GM12878 (cell line): ENCODE results near the gene PSMD13. TPM values are rescaled to one million over a fixed set of nuclear protein-coding genes. Genes with fewer than 3 reads are reported as not detected.

ENCODE experiments used
- ATAC-seq: fragments of 200-7000 bp; cut with Tn5 transposase; 3 replicates; pipeline ENCODE4 v1.9.1; 2020; ENCODE audit warnings: mild to moderate bottlenecking, moderate library complexity
- BruUV-seq: library from RNA; stranded (reverse); fragments of 400-500 nt; replicated peaks from 2 replicates; lab custom pipeline; 2021; lab: Mats Ljungman, UMichigan
- CTCF ChIA-PET: fragments of 300-600 bp; sonication (Branson Sonifier 250); formaldehyde crosslinking; extraction: SDS; loops from one replicate; lab custom pipeline; 2021; ENCODE audit warnings: inconsistent platforms; lab: Yijun Ruan, JAX
- POLR2A ChIA-PET: fragments of 350-600 bp; formaldehyde crosslinking; extraction: SDS; loops from one replicate; lab custom pipeline; 2021; ENCODE audit warnings: inconsistent platforms; lab: Charles Lee
- RAD21 ChIA-PET: fragments of 300-600 bp; sonication (Branson Sonifier 250); formaldehyde crosslinking; loops from one replicate; lab custom pipeline; 2023; ENCODE audit warnings: antibody characterized with exemption; ENCODE audit not compliant: unreplicated experiment; lab: Charles Lee
- SMC1A ChIA-PET: fragments of 300-600 bp; sonication (Branson Sonifier 250); formaldehyde crosslinking; loops from one replicate; lab custom pipeline; 2023; ENCODE audit not compliant: unreplicated experiment, uncharacterized antibody; lab: Charles Lee
- DNase-seq: peaks from one replicate; pipeline ENCODE4 v3.0.0-alpha.2; 2011; ENCODE audit warnings: low read depth, low spot score
- FAIRE-seq: peaks from 3 replicates; lab custom pipeline; 2011; peaks lifted over from hg19 to GRCh38; lab: Jason Lieb, UNC
- H2AFZ ChIP-seq: 2 replicates; pipeline ENCODE4 v1.6.0; 2011; ENCODE audit warnings: low read depth, low read length, control low read depth; ENCODE audit not compliant: control insufficient read depth
- H3K27ac ChIP-seq: 2 replicates; pipeline ENCODE4 v1.5.1; 2011; ENCODE audit warnings: control low read depth; ENCODE audit not compliant: control insufficient read depth, insufficient read depth
- H3K27me3 ChIP-seq, 2 experiments: replicated peaks in 1 of 2; 2 replicates each; pipeline versions ENCODE4 v1.6.0 to v1.6.1; 2011; ENCODE audit warnings: low read length in 1 of 2; ENCODE audit not compliant: control insufficient read depth in 2 of 2, insufficient read depth in 2 of 2
- H3K36me3 ChIP-seq, 2 experiments: 2 replicates each; pipeline ENCODE4 v1.5.1; 2011; ENCODE audit warnings: low read length in 1 of 2; ENCODE audit not compliant: control insufficient read depth in 2 of 2, insufficient read depth in 2 of 2
- H3K4me1 ChIP-seq: 2 replicates; pipeline ENCODE4 v1.6.1; 2011; ENCODE audit warnings: mild to moderate bottlenecking, low read length, moderate library complexity, mixed read lengths; ENCODE audit not compliant: control insufficient read depth, insufficient read depth
- H3K4me2 ChIP-seq: 2 replicates; pipeline ENCODE4 v1.6.0; 2011; ENCODE audit warnings: control low read depth; ENCODE audit not compliant: control insufficient read depth, insufficient read depth
- H3K4me3 ChIP-seq: fragments of 200-600 bp; sonication (generic); 2 replicates; pipeline ENCODE4 v1.5.1; 2016
- H3K79me2 ChIP-seq: 2 replicates; pipeline ENCODE4 v1.6.0; 2011; ENCODE audit warnings: low read length; ENCODE audit not compliant: control insufficient read depth, insufficient read depth
- H3K9ac ChIP-seq: 2 replicates; pipeline ENCODE4 v1.8.0; 2011; ENCODE audit warnings: low read length, control low read depth, mixed read lengths; ENCODE audit not compliant: control insufficient read depth, insufficient read depth
- H3K9me3 ChIP-seq: replicated peaks from 3 replicates; pipeline ENCODE4 v1.5.1; 2011; ENCODE audit warnings: mild to moderate bottlenecking, low read length; ENCODE audit not compliant: control insufficient read depth, insufficient read depth
- H4K20me1 ChIP-seq: 2 replicates; pipeline ENCODE4 v1.6.0; 2011; ENCODE audit not compliant: control insufficient read depth, insufficient read depth
- ATF7 ChIP-seq: fragments of 450-650 bp; IDR thresholded peaks from 2 replicates; pipeline ENCODE4 v1.6.1; 2016; ENCODE audit warnings: low read depth, mild to moderate bottlenecking
- CHD1 ChIP-seq: IDR thresholded peaks from 2 replicates; pipeline ENCODE4 v1.6.1; 2012; ENCODE audit warnings: low read depth, low read length, improper control_type of control experiment
- CHD2 ChIP-seq: IDR thresholded peaks from 2 replicates; pipeline ENCODE4 v1.6.1; 2011; ENCODE audit warnings: low read depth, low read length, improper control_type of control experiment, borderline replicate concordance
- CREB1 ChIP-seq: IDR thresholded peaks from 2 replicates; pipeline ENCODE4 v1.6.1; 2012; ENCODE audit warnings: low read depth, mild to moderate bottlenecking, inconsistent platforms
- EZH2 ChIP-seq: IDR thresholded peaks from 2 replicates; pipeline ENCODE4 v1.6.1; 2012; ENCODE audit warnings: low read depth, mild to moderate bottlenecking, control low read depth, inconsistent platforms, low read length, borderline replicate concordance; ENCODE audit not compliant: control insufficient read depth
- JUND ChIP-seq: IDR thresholded peaks from 2 replicates; pipeline ENCODE4 v1.6.1; 2012; ENCODE audit warnings: low read depth, mild to moderate bottlenecking, low read length, improper control_type of control experiment, moderate library complexity
- MXI1 ChIP-seq: fragments of 150-350 bp; IDR thresholded peaks from 2 replicates; pipeline ENCODE4 v1.6.1; 2011; ENCODE audit warnings: low read depth, mild to moderate bottlenecking, inconsistent platforms, low read length, improper control_type of control experiment
- MYB ChIP-seq: fragments of 150-350 bp; IDR thresholded peaks from 2 replicates; pipeline ENCODE4 v1.6.1; 2014; ENCODE audit warnings: mild to moderate bottlenecking, low read depth, low read length, borderline replicate concordance
- POLR2A ChIP-seq: IDR thresholded peaks from 2 replicates; pipeline ENCODE4 v1.6.1; 2011; ENCODE audit warnings: low read depth, mild to moderate bottlenecking, low read length
- RAD21 ChIP-seq: IDR thresholded peaks from 2 replicates; pipeline ENCODE4 v1.6.1; 2011; ENCODE audit warnings: mild to moderate bottlenecking, low read depth, low read length, moderate library complexity; ENCODE audit not compliant: insufficient read depth
- RCOR1 ChIP-seq: conservative IDR thresholded peaks from 2 replicates; pipeline ENCODE4 v1.6.1; 2012; ENCODE audit warnings: low read depth, low read length, improper control_type of control experiment
- SPI1 ChIP-seq: IDR thresholded peaks from 2 replicates; pipeline ENCODE4 v1.6.1; 2011; ENCODE audit warnings: low read depth, mild to moderate bottlenecking, low read length, moderate library complexity, borderline replicate concordance; ENCODE audit not compliant: insufficient read depth
- SREBF1 ChIP-seq: IDR thresholded peaks from 2 replicates; pipeline ENCODE4 v1.6.1; 2012; ENCODE audit warnings: mild to moderate bottlenecking, low read length
- YBX1 ChIP-seq: fragments of 450-650 bp; IDR thresholded peaks from 2 replicates; pipeline ENCODE4 v1.6.1; 2016; ENCODE audit warnings: antibody characterized with exemption
- ZBED1 ChIP-seq: IDR thresholded peaks from 2 replicates; pipeline ENCODE4 v1.6.1; 2016; ENCODE audit warnings: borderline replicate concordance
- WGBS: methylation state at CpG from one replicate; pipeline ENCODE4 v1.1.6; 2016; ENCODE audit warnings: low lambda C conversion rate; ENCODE audit not compliant: insufficient replicate concordance, insufficient coverage; ENCODE audit errors: missing lambda C conversion rate; 5-methylcytosine and 5-hydroxymethylcytosine counted together
- in situ Hi-C: fragments of 300-500 bp; cut with MboI; formaldehyde crosslinking; loops from 9 replicates; pipeline ENCODE4 v1.14.3; 2018; ENCODE audit warnings: mixed read lengths
- intact Hi-C: fragments of 100-400 bp; cut with micrococcal nuclease; formaldehyde crosslinking; loops from one replicate; pipeline ENCODE4 v1.14.2; 2022; ENCODE audit not compliant: unreplicated experiment
- polyA plus RNA-seq, 11 experiments: library from polyadenylated mRNA; depleted of rRNA in 4 of 11; unstranded in 6 of 11; stranded (reverse) in 5 of 11; fragments of >200 nt; fragmentation: Nextera tagmentation in 4 of 11; fragmentation: Illumina TruSeq in 1 of 11; extraction: Ambion mirVana in 4 of 11; extraction: Trizol in 1 of 11; gene quantifications; 1 replicate in 1 of 11; 2 replicates in 10 of 11; pipeline versions ENCODE4 v1.2.1 to v1.2.3, GENCODE V29; 2011 to 2016; ENCODE audit warnings: inconsistent platforms in 2 of 11, missing spikeins in 2 of 11, low read depth in 1 of 11
- total RNA-seq, 4 experiments: library from RNA; depleted of rRNA in 3 of 4; stranded (reverse); fragments of >200 nt in 3 of 4; fragmentation: Illumina TruSeq in 1 of 4; extraction: Trizol in 1 of 4; gene quantifications; 2 replicates each; pipeline versions ENCODE4 v1.2.1 to v1.2.3, GENCODE V29; 2013 to 2021
- TF ChIP-seq, protein P1 (sequence below): IDR thresholded peaks from 2 replicates; pipeline ENCODE4 v1.6.1; 2012; ENCODE audit warnings: low read depth, low read length, improper control_type of control experiment
- TF ChIP-seq, protein P2 (sequence below): fragments of 450-650 bp; conservative IDR thresholded peaks from 2 replicates; pipeline ENCODE4 v1.6.1; 2017; ENCODE audit warnings: mild to moderate bottlenecking, moderate library complexity

PSMD13 gene
- total and polyA plus RNA-seq, 10 of the 15 experiments (the other 5 are each of a cell fraction or from before 2014, with no cell fraction given) = 141 to 303 (median 177) TPM

DNA sequence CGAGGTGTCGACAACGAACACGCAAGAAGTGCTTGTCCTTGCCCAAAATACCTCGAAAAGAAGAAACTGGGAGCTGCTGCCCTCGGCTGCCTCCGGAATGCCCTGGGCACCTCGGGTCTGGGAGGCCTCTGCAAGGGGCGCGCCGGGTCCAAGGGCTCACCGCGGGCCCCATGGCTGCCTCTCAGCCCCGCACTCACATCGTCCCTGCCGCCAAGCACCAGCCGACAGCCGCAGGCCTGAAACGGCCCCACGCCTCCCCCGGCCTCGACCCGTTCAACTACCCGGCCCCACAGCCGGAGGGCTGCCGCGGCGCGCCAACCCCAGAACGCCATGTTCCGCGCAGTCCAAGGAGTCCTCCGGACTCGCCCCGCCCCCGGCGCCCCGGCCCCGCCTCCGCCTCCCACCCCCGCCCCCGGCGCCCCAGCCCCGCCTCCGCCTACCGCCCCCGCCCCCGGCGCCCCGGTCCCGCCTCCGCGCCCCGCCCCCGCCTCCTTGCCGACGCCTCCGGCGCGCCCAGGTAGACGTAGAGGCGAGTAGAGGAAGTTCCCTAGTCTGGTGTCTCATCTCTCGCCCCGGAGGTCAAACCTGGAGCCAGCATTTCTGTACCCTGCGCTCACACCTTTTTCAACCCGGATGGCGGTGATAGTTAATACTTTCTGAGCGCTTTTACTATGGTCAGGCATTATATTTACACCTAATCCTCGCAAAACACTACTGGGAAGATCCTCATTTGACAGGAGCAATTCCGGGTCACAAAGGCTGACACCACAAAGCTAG, 591 bp upstream of the PSMD13 start, which contains the start of gene SIRT3:
Gene SIRT3, minus strand, starts transcription at position 346 of the 777 bp plus-strand sequence. Its CDS starts 14 bp downstream, at position 332.
- H3K9ac ChIP-seq = peak within 1 kb of the TSS; percentile 95
- POLR2A ChIA-PET = interaction anchor here (0.9 to 2.6 kb wide), 7 partner anchors 14 to 271 kb away, joined by 3 to 27 read pairs (median 4); partner anchors contain the start of genes BET1L, RIC8A and RNH1
- RAD21 ChIA-PET = interaction anchor here (1.0 to 2.2 kb wide), 6 partner anchors 14 to 76 kb away, joined by 3 to 15 read pairs (median 4); partner anchors contain the start of genes BET1L and RIC8A
- intact Hi-C loops = loop anchor here (1.0 to 2.0 kb wide), 2 partner anchors 29 to 33 kb away; partner anchors contain the start of genes BET1L and RIC8A
- SMC1A ChIA-PET = interaction anchor here (1.0 to 3.8 kb wide), 6 partner anchors 14 to 119 kb away, joined by 3 to 38 read pairs (median 4); partner anchors contain the start of gene IFITM2
- no peaks in the 10 kb centered on the region for H3K9me3 ChIP-seq
- H3K79me2 ChIP-seq = peaks cover 38% of the 10 kb centered on the region
- 1% methylated on average over 37 of the region's 70 CpGs for WGBS
- no peaks in the 10 kb centered on the region for H3K4me1 ChIP-seq
- H3K27ac ChIP-seq = peak within 1 kb of the TSS; percentile 86
- BruUV-seq = no TSS peak
- peak within 1 kb of the TSS; percentile 94 for H2AFZ ChIP-seq
- H3K27me3 ChIP-seq = no peaks in the 10 kb centered on the region
- DNase-seq (peak; percentile 42), FAIRE-seq (peak; percentile 81), ATAC-seq (peak; percentile 93)
- H3K4me2 ChIP-seq = peak within 1 kb of the TSS; percentile 98
- CTCF ChIA-PET = interaction anchor here (0.7 to 2.0 kb wide), 5 partner anchors 14 to 73 kb away, joined by 3 to 6 read pairs (median 5); partner anchors contain the start of genes BET1L and RIC8A
- no peaks in the 10 kb centered on the region for H4K20me1 ChIP-seq
- H3K36me3 ChIP-seq = peaks cover 1 to 10% of the 10 kb centered on the region in 2 experiments; a peak in 1 of 4 replicates
- in situ Hi-C loops = no loop called here
- peak within 1 kb of the TSS; percentile 80 for H3K4me3 ChIP-seq
- TF ChIP-seq SPI1 = no peak; the same call in 1 of the 2 replicates
- TF ChIP-seq POLR2A = peak; percentile 83
- TF ChIP-seq MYB = no peak
- TF ChIP-seq ZBED1 = no peak
- no peak for TF ChIP-seq CHD2
- no peak; the same call in 1 of the 2 replicates for TF ChIP-seq CHD1
- TF ChIP-seq MXI1 = no peak
- TF ChIP-seq JUND = 0 out of 2 replicates have a peak, but pooled peaks have one; percentile 10
- no peak for TF ChIP-seq RCOR1
- TF ChIP-seq EZH2 = no peak
- no peak for TF ChIP-seq YBX1
- TF ChIP-seq ATF7 = peak; percentile 68
- TF ChIP-seq SREBF1 = no peak; the same call in 1 of the 2 replicates
- TF ChIP-seq RAD21 = no peak
- TF ChIP-seq, protein P1, sequence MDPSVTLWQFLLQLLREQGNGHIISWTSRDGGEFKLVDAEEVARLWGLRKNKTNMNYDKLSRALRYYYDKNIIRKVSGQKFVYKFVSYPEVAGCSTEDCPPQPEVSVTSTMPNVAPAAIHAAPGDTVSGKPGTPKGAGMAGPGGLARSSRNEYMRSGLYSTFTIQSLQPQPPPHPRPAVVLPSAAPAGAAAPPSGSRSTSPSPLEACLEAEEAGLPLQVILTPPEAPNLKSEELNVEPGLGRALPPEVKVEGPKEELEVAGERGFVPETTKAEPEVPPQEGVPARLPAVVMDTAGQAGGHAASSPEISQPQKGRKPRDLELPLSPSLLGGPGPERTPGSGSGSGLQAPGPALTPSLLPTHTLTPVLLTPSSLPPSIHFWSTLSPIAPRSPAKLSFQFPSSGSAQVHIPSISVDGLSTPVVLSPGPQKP = 0 out of 2 replicates have a peak, but pooled peaks have one; percentile 9
- peak; percentile 87 for TF ChIP-seq CREB1
- TF ChIP-seq, protein P2, sequence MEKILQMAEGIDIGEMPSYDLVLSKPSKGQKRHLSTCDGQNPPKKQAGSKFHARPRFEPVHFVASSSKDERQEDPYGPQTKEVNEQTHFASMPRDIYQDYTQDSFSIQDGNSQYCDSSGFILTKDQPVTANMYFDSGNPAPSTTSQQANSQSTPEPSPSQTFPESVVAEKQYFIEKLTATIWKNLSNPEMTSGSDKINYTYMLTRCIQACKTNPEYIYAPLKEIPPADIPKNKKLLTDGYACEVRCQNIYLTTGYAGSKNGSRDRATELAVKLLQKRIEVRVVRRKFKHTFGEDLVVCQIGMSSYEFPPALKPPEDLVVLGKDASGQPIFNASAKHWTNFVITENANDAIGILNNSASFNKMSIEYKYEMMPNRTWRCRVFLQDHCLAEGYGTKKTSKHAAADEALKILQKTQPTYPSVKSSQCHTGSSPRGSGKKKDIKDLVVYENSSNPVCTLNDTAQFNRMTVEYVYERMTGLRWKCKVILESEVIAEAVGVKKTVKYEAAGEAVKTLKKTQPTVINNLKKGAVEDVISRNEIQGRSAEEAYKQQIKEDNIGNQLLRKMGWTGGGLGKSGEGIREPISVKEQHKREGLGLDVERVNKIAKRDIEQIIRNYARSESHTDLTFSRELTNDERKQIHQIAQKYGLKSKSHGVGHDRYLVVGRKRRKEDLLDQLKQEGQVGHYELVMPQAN = peak; percentile 38
